Activated T-cell treated with anti-CD3 and anti-CD28 coated beads for 48 hours (primary cell): ENCODE results near the gene DCUN1D1.
"Not testable (repeated sequence)": the region's sequence is repeated elsewhere in the genome, so short reads cannot be mapped to it uniquely, and the experiment has no call there.

Experiments
- DNase-seq: peaks from one replicate; pipeline ENCODE4 v3.0.0-alpha.2; 2020; ENCODE audit warnings: low read depth

Gene DCUN1D1

DNA sequence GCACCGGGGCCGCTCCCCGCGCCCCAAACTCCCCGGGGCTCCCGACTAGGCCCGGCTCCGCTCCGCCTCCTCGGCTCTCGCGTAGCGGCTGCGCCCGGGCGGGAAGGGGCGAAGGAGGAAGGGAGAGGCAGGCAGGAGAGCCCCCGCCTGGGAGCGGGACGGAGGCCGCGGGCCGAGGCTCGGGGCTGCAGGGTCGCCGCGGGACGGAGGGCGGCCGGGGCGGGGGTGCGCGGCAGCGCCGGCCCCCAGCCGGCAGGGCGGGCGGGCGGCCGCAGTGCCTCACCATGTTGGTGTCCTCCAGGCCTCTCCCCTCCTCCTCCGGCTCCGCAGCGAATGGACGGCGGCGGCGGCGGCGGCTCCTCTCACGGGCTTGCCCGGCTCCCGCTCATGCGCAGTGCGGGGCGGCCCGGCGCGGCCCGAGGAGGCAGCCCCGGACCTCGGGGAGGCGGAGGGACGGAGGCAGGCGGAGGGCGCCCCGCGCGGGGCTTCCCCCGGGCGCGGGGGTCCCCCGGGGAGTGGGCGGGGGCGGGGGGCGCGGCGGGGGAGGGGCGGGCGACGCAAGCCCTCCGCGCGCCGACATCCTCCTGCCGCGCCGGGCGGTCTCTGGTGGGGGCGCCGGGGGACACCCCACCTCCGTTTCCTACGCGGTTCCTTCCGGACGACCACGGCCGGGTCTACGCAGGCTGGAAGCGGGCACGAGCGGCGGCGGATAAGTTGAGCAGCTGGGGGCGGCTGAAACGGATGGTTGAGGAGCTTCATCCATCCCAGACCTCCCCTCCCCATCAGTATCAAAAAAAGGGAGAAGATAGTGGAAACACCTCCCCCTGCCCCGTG lies at the start of gene DCUN1D1:
Gene DCUN1D1 (minus strand): TSS at position 335 of the 834 bp plus-strand sequence. CDS start 49 bp downstream, at position 286.
- peak; percentile 87 for DNase-seq

DNA sequence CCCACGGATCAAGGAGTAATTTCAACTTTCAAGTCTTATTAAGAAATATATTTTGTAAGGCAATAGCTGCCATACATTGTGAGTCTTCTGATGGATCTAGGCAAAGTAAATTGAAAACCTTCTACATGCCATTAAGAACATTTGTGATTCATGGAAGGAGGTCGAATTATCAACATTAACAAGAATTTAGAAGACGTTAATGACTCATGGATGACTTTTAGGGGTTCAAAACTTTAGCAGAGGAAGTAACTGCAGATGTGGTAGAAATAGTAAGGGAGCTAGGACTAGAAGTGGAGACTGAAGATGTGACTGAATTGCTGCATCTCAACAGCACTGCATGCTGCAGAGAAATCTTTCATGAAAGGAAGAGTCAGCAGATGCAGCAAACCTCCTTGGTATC lies 48.1 kb upstream of the DCUN1D1 start:
- DNase-seq: no peak

DNA sequence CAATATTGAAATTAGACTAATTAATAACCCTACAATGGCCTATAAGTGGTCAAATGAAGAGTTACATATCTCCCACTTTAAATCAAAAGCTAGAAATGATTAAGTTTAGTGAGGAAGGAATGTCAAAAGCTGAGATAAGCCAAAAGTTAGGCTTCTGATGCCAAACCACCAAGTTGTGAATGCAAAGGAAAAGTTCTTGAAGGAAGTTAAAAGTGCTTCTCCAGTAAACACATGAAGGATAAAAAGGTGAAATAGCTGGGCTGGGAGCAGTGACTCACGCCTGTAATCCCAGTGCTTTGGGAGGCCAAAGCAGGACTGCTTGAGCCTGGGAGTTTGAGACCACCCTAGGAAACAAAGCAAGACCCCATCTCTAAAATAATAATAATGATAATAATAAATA lies 46.9 kb upstream of the DCUN1D1 start:
- DNase-seq: no peak

DNA sequence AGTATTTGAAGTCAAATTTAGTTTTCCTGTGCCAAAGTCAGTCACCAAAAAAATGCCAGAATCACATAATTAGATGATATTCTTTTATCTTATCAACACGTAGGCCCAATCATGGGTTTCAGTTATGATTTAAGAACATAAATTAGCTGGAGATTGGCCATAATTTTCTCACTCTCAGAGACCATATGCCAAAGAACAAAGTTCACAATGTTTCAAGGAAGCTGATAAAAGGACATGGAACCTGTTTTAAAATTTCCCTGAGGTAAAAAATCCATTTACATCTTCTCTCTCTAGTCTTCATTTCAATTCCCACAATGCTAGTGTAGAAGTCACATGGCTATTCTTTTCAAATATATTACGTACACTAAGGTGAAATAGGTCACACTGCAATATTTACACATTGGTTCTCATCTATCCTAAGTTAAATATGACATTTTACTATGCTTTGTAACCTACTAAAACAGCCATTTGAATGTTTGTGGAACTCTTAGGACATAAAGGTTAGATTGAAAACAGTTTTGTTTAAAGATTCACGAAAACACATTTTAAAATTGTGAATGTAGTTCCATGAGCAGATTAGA lies 42.7 kb upstream of the DCUN1D1 start:
- no peak for DNase-seq

DNA sequence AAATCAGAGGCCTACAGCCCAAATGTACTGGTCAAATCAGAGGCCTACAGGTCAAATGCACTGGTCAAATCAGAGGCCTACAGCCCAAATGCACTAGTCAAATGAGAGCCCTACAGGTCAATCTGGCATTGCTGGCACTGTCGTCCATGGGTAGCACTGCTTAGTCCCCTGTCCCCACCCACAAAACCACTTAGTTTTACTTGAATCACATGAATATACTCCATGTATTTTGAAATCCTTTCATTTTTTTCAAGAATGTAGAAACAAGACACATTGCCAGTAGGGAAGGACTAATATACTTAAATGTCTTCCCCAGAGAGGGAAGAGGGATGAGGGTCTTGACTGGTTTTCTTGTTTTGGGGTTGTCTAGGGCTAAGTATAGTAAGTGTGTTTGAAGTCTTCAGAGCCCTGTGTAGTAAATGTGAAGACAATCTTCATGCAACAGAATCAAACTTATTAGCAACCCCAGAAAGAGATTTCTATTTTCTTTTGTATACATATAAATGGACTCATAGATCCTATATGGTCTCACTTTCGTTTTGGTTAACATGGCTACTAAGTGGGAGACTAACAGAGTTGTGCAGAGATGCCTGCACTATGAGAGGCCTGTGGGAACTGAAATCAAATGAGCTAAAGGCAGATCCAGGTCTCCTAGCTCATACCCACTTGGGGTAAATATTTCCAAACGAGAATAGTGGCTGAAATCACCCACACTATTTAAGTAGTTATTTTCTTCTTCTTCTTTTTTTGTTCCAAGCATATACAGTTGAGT lies 38.3 kb upstream of the DCUN1D1 start:
- DNase-seq: no peak

DNA sequence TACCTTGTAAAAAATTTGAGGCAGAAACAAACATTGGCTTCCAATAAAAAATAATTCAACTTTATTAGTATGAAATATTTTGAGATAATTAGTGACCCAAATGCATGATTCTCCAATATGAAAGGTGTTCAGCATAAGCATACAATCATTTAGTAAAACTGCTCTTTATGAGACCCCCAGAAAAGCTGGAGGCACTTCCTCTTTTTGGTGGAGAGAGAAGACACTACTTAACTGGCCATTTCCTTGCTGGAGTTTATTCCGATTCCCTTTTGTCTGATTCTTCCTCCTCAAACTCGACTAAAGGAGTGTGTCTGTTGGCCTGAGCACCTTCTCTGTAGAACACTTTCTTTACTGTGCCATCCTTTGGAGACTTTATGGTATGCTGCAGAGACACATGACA lies 34.8 kb upstream of the DCUN1D1 start:
- DNase-seq: no peak

DNA sequence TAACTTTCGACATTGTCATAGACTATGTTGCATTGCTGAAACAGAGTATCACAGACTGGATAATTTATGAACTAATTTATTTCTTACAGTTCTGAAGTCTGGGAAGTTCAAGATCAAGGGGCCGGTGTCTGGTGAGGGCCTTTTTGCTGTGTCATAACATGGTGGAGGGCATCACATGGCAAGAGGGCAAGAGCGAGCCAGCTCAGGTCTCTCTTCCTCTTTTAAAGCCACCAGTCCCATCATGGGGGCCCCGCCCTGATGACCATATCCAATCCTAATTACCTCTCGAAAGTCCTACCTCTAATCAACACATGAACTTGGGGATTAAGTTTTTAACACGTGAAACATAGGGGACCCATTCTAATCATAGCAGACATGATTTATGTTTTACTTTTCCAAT lies 33.5 kb upstream of the DCUN1D1 start:
- no peak for DNase-seq

DNA sequence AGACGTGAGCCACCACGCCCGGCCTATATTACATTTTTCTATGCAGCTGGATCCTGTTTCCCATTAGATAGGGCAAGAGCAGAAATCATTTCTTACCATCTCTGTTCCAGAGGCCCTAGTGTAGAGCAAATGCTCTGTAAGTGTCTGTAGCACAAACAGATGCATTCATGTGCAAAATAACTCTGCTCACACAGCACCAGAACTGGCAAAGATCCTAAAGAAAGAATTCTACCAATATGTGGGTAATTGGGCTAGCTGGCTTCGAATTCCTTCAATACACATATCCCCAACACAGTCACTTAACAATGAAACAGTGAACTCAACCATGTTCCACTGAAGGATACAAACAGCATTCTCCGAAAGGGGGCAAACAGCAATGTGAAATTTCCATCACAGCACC lies 32.7 kb upstream of the DCUN1D1 start:
- DNase-seq: no peak

DNA sequence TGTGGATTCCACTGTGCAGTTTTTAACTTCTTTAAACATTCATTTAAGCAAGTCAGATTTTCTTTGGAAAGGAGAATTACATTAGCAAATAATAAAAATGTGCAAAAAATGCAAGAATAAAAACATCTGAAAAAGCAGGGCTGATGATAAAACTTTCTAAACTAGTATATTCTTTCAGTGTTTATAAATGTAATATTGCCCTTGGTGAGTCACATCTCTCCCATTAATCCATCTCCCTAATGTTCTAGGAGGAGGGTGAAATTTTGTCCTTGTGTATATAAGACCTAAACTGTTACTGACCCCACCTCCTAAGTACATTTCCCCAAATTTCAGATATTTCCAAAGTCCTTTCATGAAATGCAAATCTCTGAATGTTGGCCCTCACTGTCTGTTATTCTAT lies 28.5 kb upstream of the DCUN1D1 start:
- no peak for DNase-seq

DNA sequence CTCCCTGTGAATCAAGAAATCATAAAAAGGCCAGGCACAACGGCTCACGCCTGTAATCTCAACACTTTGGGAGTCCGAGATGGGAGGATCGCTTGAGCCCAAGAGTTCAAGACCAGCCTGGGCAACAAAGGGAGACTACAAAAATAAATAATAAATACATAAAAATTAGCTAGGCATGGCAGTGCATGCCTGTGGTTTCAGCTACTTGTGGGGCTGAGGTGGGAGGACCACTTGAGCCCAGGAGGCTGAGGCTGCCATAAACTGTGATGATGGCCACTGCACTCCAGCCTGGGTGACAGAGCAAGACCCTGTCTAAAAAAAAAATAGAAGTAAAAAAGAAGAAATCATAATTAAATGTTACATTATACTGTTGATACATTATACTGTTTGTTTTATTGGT lies 28.0 kb upstream of the DCUN1D1 start:
- no peak for DNase-seq

DNA sequence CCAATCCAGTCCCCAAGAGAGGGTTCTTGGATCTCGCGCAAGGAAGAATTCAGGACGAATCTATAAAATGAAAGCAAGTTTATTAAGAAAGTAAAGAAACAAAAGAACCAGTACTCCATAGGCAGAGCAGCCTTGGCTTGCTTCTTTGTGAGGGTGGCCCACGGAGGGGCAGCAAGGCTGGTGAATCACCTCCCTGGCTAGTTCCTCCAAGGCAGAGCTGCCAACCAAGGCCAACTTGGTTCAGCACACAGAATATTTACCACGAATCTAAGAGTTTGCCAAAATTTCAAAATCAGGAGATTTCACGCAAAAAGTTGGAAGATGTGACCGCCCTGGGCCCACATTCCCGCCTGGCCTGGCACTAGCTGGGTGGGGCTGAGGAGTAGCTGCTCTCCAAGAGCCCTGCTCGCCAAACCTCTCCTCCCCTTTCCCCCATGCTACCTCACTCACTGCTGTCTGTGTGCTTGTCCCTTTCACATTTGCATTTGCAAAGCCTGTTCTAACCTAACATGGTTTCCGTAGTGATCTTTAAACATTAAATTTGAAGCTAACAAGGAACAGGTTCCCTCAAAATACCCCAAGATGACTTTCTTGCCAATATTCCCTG lies 26.2 kb upstream of the DCUN1D1 start:
- no peak for DNase-seq

DNA sequence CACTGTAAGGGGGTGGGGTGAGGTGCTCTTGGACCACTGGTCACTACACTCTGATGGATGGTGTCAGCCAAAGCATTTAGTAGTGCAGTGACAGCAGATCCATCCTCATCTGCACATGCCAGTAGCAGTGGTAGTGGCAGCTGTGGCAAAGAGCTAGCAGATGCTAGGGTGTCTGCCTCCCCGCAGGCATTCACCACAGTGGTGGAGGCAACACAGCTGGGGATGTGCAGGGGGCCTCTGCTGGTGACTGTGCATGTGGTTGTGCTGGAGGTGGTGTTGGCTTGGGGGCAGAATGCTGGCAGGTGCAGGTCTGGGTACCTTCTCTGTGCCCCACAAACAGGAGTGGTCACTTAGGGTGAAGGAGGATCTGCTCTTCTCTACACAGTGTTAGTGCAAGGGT lies 19.4 kb upstream of the DCUN1D1 start:
- no peak for DNase-seq

DNA sequence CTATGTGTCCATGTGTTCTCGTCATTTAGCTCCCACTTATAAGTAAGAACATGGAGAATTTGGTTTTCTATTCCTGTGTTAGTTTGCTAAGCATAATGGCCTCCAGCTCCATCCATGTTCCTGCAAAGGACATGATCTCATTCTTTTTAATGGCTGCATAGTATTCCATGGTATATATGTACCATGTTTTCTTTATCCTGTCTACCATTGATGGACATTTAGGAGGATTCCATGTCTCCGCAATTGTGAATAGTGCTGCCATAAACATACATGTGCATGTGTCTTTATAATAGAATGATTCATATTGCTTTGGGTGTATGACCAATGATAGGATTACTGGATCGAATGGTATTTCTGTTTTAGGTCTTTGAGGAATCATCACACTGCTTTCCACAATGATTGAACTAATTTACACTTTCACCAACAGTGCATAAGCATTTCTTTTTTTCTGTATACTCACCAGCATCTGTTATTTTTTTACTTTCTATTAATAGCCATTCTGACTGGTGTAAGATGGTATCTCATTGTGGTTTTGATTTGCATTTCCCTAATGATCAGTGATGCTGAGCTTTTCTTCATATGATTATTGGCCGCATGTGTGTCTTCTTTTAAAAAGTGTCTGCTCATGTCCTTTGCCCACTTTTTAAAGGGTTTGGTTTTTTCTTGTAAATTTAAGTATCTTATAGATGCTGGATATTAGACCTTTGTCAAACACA lies 13.3 kb upstream of the DCUN1D1 start:
- not testable (repeated sequence) for DNase-seq

DNA sequence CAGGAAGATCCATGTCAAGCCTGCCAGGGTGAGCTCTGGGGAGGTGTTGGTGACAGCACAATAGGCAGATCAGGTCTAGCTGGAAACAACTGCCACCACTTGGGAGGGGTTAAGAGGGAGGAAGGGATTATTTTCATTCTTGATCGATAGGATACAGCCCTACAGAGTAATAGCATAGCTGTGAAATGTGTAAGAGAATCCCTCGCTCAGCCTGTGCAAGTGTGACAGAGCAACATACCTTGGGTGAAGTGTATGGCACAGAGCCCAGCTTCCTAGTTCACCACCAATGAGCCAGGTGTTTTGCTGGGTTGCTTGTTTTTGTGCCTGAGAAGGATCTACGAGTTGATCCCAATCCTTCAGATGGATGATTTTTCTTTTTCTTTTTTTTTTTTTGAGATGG lies 9.2 kb upstream of the DCUN1D1 start:
- no peak for DNase-seq

DNA sequence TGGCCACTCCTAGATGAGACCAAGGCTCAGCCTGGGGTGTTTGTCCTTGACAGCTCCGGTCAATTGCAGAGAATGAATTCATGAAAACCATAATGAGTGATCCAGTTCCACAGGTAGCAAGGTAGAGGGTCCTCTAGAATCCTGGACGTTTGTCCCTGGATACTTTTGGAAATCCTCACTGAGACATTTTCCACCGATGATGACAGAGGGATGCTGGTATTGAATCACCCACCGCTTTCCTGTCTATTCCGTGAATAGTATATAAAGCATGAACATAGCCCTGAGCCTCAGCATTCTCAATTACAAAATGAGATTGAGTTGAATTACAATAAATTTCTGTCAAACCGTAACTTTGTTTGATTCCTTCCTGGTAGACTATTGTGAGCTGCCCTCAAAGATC lies 5.7 kb upstream of the DCUN1D1 start:
- no peak for DNase-seq

DNA sequence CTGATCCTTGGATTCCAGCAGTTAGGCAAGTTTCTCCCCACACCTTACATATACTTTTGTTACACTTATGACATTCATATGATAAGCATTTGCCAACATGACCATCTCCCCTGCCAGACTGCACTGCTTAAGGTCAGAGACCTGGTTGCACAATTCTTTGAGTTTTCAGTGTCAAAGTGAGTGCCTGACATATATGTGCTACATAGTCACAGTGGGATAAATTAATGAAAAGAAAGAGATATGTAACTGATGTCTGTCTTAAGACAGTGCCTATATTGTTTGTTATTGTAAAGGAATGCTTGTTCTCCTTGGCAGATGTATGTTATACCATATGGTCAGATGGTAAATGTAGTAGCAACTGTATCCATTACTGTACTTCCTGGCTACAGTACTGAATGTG lies 3.5 kb upstream of the DCUN1D1 start:
- no peak for DNase-seq

DNA sequence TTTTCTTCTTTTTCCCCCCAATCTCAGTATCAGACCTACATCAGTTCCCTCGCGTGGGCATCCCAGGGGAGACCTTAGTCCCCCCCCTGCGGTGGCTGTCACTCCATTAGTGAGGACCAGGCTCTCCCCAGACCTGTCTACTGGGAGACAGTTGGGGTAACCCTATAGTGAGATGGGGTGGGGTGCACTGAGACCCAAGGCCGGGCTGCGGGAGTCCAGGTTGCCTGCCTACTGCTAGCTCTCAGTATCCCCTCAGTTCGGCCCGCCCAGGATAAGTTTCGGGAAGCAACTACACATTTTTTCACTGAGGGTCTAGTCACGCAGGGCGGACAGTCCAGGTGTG lies 671 bp upstream of the DCUN1D1 start:
- DNase-seq: no peak

DNA sequence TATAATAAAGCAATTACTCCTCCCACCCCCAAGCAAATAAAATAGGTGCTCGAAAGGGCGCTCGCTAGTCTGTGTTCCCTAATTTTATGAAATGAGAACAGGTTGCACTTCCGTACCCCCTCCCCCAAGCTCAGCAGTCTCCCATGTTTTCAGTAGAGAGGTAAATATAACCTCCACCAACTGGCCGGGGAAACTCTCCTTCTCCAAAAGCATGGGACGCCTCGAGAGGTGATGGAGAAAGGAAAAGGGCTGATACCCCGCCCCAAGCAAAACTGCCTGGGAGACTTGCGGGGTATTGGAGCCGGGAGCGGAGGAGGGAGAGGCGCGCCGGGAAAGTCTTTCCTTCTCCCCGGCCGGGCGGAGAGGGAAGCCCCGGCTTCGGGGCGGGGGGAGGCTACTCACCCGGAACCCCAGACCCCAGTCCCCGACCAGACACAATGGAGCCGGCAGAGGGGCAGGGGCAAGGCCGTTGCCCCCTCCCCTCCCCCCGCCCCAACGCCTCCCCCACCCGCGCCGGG lies 605 bp downstream of the DCUN1D1 start:
- DNase-seq: no peak

DNA sequence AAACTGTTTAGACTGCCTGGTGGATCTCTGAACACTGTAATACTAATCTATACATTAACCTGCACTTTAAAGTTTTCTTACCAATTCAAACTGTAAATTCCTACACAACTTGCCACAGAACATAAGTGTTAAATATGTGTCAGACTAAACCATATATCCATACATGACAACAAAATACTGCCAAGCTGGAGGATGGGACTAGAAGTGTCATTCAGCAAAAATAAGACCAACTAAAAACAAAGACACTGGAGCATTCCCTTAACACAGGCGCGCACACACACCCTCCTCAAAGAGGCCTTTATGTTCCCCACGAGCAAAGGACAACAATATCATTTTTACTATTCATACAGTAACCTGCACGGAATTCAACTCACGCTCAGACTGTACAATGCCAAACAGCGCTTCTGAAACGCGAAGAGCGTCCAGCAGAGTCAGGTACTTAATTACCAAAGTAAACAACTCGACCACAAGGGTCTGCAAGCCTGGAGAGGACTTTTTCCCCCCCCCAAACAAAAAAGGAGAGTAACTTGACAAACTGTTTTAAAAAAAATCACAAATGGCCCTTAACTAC lies 1.1 kb downstream of the DCUN1D1 start:
- no peak for DNase-seq

DNA sequence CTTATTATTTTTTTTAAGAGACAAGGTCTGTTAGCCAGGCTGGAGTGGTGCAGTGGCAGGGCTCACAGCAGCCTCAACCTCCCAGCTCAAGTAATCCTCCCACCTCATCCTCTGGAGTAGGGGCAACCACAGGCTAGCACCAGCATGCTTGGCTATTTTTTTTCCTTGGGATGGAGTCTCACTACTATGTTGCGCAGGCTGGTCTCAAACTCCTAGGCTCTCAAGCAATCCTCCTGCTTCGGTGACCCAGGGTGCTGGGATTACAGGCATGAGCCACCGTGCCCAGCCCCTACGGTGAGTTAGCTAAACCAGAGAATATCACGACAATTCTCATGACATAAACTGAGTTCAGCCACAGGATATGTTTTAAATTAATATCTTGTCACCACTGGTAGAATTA lies 2.0 kb downstream of the DCUN1D1 start:
- DNase-seq: no peak

DNA sequence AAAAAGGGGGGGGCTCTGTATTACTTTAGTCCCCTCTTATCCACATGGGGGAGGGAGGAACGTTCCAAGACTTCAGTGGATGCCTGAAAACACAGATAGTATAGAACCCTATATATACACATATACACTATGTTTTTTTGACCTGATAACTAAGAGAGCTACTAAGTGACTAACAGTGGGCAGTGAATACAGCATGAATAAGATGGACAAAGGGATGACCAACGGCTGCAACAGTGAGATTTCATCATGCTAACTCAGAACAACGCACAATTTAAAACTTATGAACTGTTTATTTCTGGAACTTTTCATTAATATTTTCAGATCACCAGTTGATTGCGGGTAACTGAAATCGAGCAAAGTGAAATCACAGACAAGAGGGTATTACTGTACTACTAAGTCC lies 7.3 kb downstream of the DCUN1D1 start:
- no peak for DNase-seq

DNA sequence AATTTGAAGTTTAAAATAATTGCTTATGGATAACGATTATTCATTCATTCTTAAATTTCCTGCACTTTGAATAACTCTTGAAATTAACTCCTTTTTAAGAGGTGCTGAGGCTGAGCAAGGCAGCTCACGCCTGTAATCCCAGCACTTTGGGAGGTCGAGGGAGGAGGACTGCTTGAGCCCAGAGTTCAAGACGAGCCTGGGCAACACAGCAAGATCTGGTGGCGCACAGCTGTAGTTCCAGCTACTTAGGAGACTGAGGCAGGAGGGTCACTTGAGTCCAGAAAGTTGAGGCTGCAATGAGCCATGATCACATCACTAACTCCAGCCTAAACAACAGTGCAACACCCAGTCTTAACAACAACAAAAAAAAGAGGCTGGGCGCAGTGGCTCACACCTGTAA lies 8.0 kb downstream of the DCUN1D1 start:
- DNase-seq: no peak
